Common myeloid progenitor, CD34-positive (primary cell): Measurements from ENCODE around the gene NAXD. TPM values are rescaled to one million over a fixed set of nuclear protein-coding genes. Genes with fewer than 3 reads are reported as not detected.
"Not testable (repeated sequence)": the region's sequence is repeated elsewhere in the genome, so short reads cannot be mapped to it uniquely, and the experiment has no call there.

ENCODE experiments used
- CTCF ChIA-PET: fragments of 350-600 bp; sonication (Branson Sonifier 250); formaldehyde crosslinking; loops from one replicate; lab custom pipeline; 2021; ENCODE audit warnings: antibody characterized with exemption; lab: Charles Lee
- POLR2A ChIA-PET: fragments of 350-600 bp; sonication (Branson Sonifier 250); formaldehyde crosslinking; loops from one replicate; lab custom pipeline; 2021; ENCODE audit warnings: antibody characterized with exemption; lab: Charles Lee
- DNase-seq, 3 donors: peaks; one replicate each; pipeline versions ENCODE4 v3.0.0 to v3.0.0-alpha.2; 2013
- H3K27ac ChIP-seq, 2 experiments: 1 replicate in 1 of 2; 2 replicates in 1 of 2; pipeline ENCODE4 v1.7.0; 2013; ENCODE audit warnings: inconsistent platforms in 2 of 2, low read length in 2 of 2, mild to moderate bottlenecking in 2 of 2, low read depth in 1 of 2, moderate library complexity in 1 of 2; ENCODE audit not compliant: severe bottlenecking in 2 of 2, insufficient read depth in 1 of 2, poor library complexity in 1 of 2
- H3K27me3 ChIP-seq, 5 experiments: replicated peaks in 2 of 5; 1 replicate in 3 of 5; 2 replicates in 2 of 5; pipeline versions ENCODE4 v1.6.1 to v1.7.0; 2013; ENCODE audit warnings: low read length in 4 of 5, mild to moderate bottlenecking in 2 of 5, moderate library complexity in 2 of 5, inconsistent platforms in 1 of 5; ENCODE audit not compliant: insufficient read depth in 5 of 5, control insufficient read depth in 4 of 5
- H3K36me3 ChIP-seq, 4 experiments: 1 replicate in 2 of 4; 2 replicates in 2 of 4; pipeline versions ENCODE4 v1.6.1 to v1.7.0; 2013; ENCODE audit warnings: low read length in 3 of 4, control low read depth in 1 of 4, mild to moderate bottlenecking in 1 of 4; ENCODE audit not compliant: control insufficient read depth in 4 of 4, insufficient read depth in 4 of 4
- H3K4me1 ChIP-seq, 4 experiments: 1 replicate in 3 of 4; 2 replicates in 1 of 4; pipeline versions ENCODE4 v1.6.1 to v1.7.1; 2013; ENCODE audit warnings: low read length in 3 of 4, mild to moderate bottlenecking in 3 of 4, control low read depth in 1 of 4, inconsistent platforms in 1 of 4, moderate library complexity in 1 of 4; ENCODE audit not compliant: control insufficient read depth in 4 of 4, insufficient read depth in 4 of 4; ENCODE audit errors: control extremely low read depth in 1 of 4
- H3K4me3 ChIP-seq, 7 experiments: 1 replicate in 4 of 7; 2 replicates in 3 of 7; pipeline versions ENCODE4 v1.5.1 to v1.7.0; 2013; ENCODE audit warnings: mild to moderate bottlenecking in 7 of 7, low read length in 6 of 7, moderate library complexity in 6 of 7, inconsistent platforms in 2 of 7, low read depth in 2 of 7, control low read depth in 1 of 7; ENCODE audit not compliant: insufficient read depth in 4 of 7, control insufficient read depth in 1 of 7; ENCODE audit errors: extremely low read depth in 1 of 7
- H3K9me3 ChIP-seq, 5 experiments: 1 replicate in 4 of 5; 2 replicates in 1 of 5; pipeline versions ENCODE4 v1.6.1 to v1.7.1; 2013; ENCODE audit warnings: low read length in 4 of 5, mild to moderate bottlenecking in 2 of 5, inconsistent platforms in 1 of 5, low read depth in 1 of 5, moderate library complexity in 1 of 5; ENCODE audit not compliant: control insufficient read depth in 4 of 5, insufficient read depth in 2 of 5; ENCODE audit errors: control extremely low read depth in 1 of 5
- WGBS: methylation state at CpG from one replicate; pipeline ENCODE4 v1.1.5; 2013; ENCODE audit not compliant: insufficient coverage; 5-methylcytosine and 5-hydroxymethylcytosine counted together
- polyA plus RNA-seq: library from polyadenylated mRNA; unstranded; fragments of 120-200 nt; gene quantifications from one replicate; pipeline ENCODE4 v1.2.1, GENCODE V29; 2013

Gene NAXD
- polyA plus RNA-seq, result 11.9 TPM

DNA sequence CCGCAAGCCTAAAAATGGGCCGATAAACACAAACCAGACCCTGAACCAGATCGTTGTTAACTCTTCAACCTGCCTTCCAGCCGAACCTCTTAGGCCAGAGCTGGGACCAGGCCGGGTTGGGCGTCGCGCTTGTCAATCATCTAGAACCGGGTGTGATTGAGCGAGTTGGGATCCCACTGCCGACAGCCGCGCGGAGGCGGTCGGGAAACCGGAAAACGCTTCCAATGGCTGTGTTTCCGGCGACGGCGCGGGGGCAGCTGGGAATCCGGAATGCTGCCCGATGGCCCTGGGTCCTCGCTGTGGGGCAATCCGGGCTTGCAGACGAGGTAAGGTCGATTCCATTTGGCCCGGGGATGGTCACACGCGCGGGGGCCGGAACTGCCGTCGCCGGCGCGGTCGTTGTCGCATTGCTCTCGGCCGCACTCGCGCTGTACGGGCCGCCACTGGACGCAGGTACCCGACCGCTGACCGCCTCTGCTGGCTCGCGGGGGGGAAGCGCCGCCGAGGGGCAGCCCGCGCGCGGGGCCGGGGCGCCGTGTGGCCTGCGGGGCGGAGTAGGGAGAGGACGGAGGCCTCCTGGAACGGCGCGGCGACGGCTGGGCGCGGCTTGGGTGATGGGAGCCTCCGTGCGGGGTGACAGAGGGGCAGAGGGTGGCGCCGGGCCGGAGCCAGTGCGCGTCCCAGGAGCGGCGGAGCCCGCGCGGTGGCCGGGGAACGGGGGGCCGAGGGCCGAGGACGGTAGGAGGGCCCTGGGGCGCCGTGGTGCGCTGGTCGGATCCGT is at the start of gene NAXD:
Gene NAXD (plus strand): TSS at position 224 of the 781 bp plus-strand sequence. CDS start 57 bp downstream, at position 281.
- Histone ChIP-seq H3K4me1 (peaks cover 5 to 20% (median 13%) of the 10 kb centered on the region in 4 experiments), H3K27me3 (peaks cover 0 to 3% (median 0%) of the 10 kb centered on the region in 5 experiments), H3K27ac (peak within 1 kb of the TSS in 1 of 2 experiments; percentile 34), H3K36me3 (no peaks in the 10 kb centered on the region), H3K4me3 (peak within 1 kb of the TSS; percentile 59 to 81 (median 79)), H3K9me3 (no peaks in the 10 kb centered on the region)
- under 1% methylated on average over 83 of the region's 95 CpGs for WGBS
- DNase-seq, result peak; percentile 56 to 80 (median 79)
- ChIA-PET CTCF (interaction anchor here (0.8 to 1.6 kb wide), 3 partner anchors 23 to 37 kb away, joined by 3 to 4 read pairs (median 4); no protein-coding TSS in a partner anchor), POLR2A (interaction anchor here (0.6 kb wide), 1 partner anchor 14 kb away, joined by 3 read pairs; no protein-coding TSS in a partner anchor)

DNA sequence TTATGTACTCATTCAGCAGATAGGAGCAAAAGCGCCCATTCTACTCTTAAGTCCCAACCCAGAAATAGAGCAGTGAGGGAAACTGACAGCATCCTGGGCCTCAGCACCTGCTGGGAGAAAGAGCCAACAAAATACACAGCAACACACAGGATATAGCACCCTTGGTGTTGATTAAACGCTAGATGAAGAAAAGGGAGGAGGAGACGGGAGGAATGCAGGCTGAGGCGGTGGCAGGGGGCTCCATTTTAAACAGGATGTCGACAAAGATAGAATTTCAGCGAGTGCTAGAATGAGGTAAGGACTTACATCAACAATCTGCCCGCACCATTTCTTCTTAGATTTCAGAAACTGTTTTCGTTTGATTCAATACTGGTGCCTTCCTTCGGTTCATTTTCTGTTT is 49.2 kb upstream of the NAXD start:
- DNase-seq, result no peak
- Histone ChIP-seq H3K4me3 (no peak overlapping the region), H3K4me1 (peaks cover 0 to 15% (median 14%) of the 10 kb centered on the region in 4 experiments), H3K36me3 (no peaks in the 10 kb centered on the region), H3K27me3 (peaks cover 2 to 26% (median 5%) of the 10 kb centered on the region in 5 experiments), H3K27ac (no peak overlapping the region), H3K9me3 (no peaks in the 10 kb centered on the region)
- WGBS, result 94% methylated on average over 5 of the region's 9 CpGs
- POLR2A ChIA-PET, result no interaction called here
- CTCF ChIA-PET, result interaction anchor here (1.0 kb wide), 1 partner anchor 15 kb away, joined by 3 read pairs; no protein-coding TSS in a partner anchor

DNA sequence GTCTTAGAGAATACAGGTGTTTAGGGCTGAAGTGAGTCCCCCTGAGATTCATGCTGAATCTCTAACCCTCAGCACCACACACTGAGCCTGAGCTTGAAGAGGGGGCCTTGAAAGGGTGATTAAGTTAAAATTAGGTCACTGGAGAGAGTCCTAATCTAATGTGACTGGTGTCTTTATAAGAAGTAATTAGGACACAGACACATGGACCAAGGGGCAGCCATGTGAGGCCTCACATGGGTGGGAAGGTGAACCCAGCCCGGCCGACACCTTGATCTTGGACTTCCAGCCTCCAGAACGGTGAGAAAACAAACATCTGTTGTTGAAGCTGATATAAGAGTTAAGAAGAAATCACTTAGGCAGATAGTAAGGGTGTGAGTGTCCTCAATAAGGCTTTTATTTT is 46.7 kb upstream of the NAXD start:
- Histone ChIP-seq H3K27me3 (peaks cover 0 to 29% (median 12%) of the 10 kb centered on the region in 5 experiments), H3K9me3 (no peaks in the 10 kb centered on the region), H3K4me1 (peaks cover 0 to 6% (median 0%) of the 10 kb centered on the region in 4 experiments), H3K36me3 (no peaks in the 10 kb centered on the region), H3K4me3 (no peak overlapping the region), H3K27ac (no peak overlapping the region)
- WGBS, result 96% methylated on average over 3 of the region's 3 CpGs
- no peak for DNase-seq
- ChIA-PET CTCF (no interaction called here), POLR2A (no interaction called here)

GRCh38 chr13:110569962-110570361 is 45.4 kb upstream of the NAXD start:
- CTCF ChIA-PET, result not testable (repeated sequence)

GRCh38 chr13:110570886-110571285 is 44.5 kb upstream of the NAXD start:
- peaks cover 0 to 30% (median 16%) of the 10 kb centered on the region in 5 experiments for H3K27me3 ChIP-seq
- POLR2A ChIA-PET, result no interaction called here
- H3K36me3 ChIP-seq, result no peaks in the 10 kb centered on the region
- peaks cover 2 to 17% (median 10%) of the 10 kb centered on the region in 4 experiments for H3K4me1 ChIP-seq
- no peak for DNase-seq
- H3K27ac ChIP-seq, result no peak overlapping the region
- no peak overlapping the region for H3K4me3 ChIP-seq
- CTCF ChIA-PET, result no interaction called here
- H3K9me3 ChIP-seq, result no peaks in the 10 kb centered on the region
- WGBS, result 100% methylated on average over 9 of the region's 10 CpGs

More at GRCh38 chr13:110569962-110570361, 45.4 kb upstream of the NAXD start:
- H3K27ac ChIP-seq, DNase-seq, H3K4me1 ChIP-seq, H3K36me3 ChIP-seq, H3K9me3 ChIP-seq, H3K4me3 ChIP-seq, POLR2A ChIA-PET: not testable (repeated sequence)
- WGBS, result 98% methylated on average over 6 of the region's 7 CpGs
- H3K27me3 ChIP-seq, result peaks cover 0 to 27% (median 17%) of the 10 kb centered on the region in 5 experiments

- peaks cover 2 to 22% (median 14%) of the 10 kb centered on the region in 4 experiments for H3K4me1 ChIP-seq
- POLR2A ChIA-PET, result no interaction called here
Observed at GRCh38 chr13:110571896-110572777, 43.2 kb upstream of the NAXD start.

More at GRCh38 chr13:110571896-110572777, 43.2 kb upstream of the NAXD start:
- WGBS, result 93% methylated on average over 18 of the region's 20 CpGs
- CTCF ChIA-PET, result no interaction called here
- Histone ChIP-seq H3K27ac (no peak overlapping the region), H3K4me3 (no peak overlapping the region), H3K36me3 (no peaks in the 10 kb centered on the region), H3K27me3 (peaks cover 0 to 30% (median 16%) of the 10 kb centered on the region in 5 experiments), H3K9me3 (no peaks in the 10 kb centered on the region)
- DNase-seq, result no peak
